B cell (primary cell): ENCODE results near the gene PRKCZ. TPM values are rescaled to one million over a fixed set of nuclear protein-coding genes. Genes with fewer than 3 reads are reported as not detected.

Source experiments
- ATAC-seq: fragments of 200-7000 bp; cut with Tn5 transposase; one replicate; pipeline ENCODE4 v1.10.0; 2021; ENCODE audit warnings: low read depth, mild to moderate bottlenecking, moderate number of reproducible peaks, moderate library complexity
- CTCF ChIA-PET: fragments of 350-600 bp; sonication (Branson Sonifier 250); formaldehyde crosslinking; loops from one replicate; lab custom pipeline; 2021; ENCODE audit warnings: antibody characterized with exemption, inconsistent platforms; lab: Charles Lee
- POLR2A ChIA-PET: fragments of 350-600 bp; sonication (Branson Sonifier 250); formaldehyde crosslinking; loops from one replicate; lab custom pipeline; 2021; ENCODE audit warnings: antibody characterized with exemption; lab: Charles Lee
- DNase-seq: peaks from one replicate; pipeline ENCODE4 v3.0.0; 2013
- H2AFZ ChIP-seq: 2 replicates; pipeline ENCODE4 v1.6.1; 2012; ENCODE audit warnings: mild to moderate bottlenecking, low read depth, low read length; ENCODE audit not compliant: insufficient read depth, poor library complexity, severe bottlenecking
- H3K27ac ChIP-seq, 2 donors: 1 replicate in 1 of 2; 2 replicates in 1 of 2; pipeline ENCODE4 v1.5.1; 2012 to 2013; ENCODE audit warnings: low read length in 2 of 2, mild to moderate bottlenecking in 2 of 2, moderate library complexity in 1 of 2
- H3K27me3 ChIP-seq, 4 experiments: fragments of 200-600 bp in 1 of 4; sonication (generic) in 1 of 4; replicated peaks in 1 of 4; 1 replicate in 2 of 4; 2 replicates in 2 of 4; pipeline versions ENCODE4 v1.6.1 to v1.7.0; 2013 to 2016; ENCODE audit warnings: low read length in 3 of 4, mild to moderate bottlenecking in 2 of 4, mixed read lengths in 1 of 4, moderate library complexity in 1 of 4; ENCODE audit not compliant: insufficient read depth in 4 of 4, control insufficient read depth in 3 of 4; ENCODE audit errors: control extremely low read depth in 1 of 4
- H3K36me3 ChIP-seq, 2 experiments: replicated peaks in 1 of 2; 1 replicate in 1 of 2; 2 replicates in 1 of 2; pipeline versions ENCODE4 v1.6.1 to v1.7.1; 2013; ENCODE audit warnings: low read length in 1 of 2; ENCODE audit not compliant: insufficient read depth in 2 of 2, control insufficient read depth in 1 of 2; ENCODE audit errors: control extremely low read depth in 1 of 2, extremely low read depth in 1 of 2
- H3K4me1 ChIP-seq, 2 donors: fragments of 200-600 bp in 1 of 2; sonication (generic) in 1 of 2; 1 replicate in 1 of 2; 2 replicates in 1 of 2; pipeline versions ENCODE4 v1.5.1 to v1.6.1; 2013 to 2017; ENCODE audit warnings: low read length in 2 of 2; ENCODE audit not compliant: control insufficient read depth in 2 of 2, insufficient read depth in 2 of 2
- H3K4me2 ChIP-seq: replicated peaks from 2 replicates; pipeline ENCODE3; 2012; ENCODE audit warnings: mild to moderate bottlenecking, low read depth, low read length; ENCODE audit not compliant: poor library complexity, severe bottlenecking
- H3K4me3 ChIP-seq, 5 experiments: fragments of 200-600 bp in 1 of 5; sonication (generic) in 1 of 5; 1 replicate in 3 of 5; 2 replicates in 2 of 5; pipeline versions ENCODE4 v1.5.1 to v1.7.0; 2011 to 2016; ENCODE audit warnings: low read length in 4 of 5, mild to moderate bottlenecking in 4 of 5, low read depth in 2 of 5, control low read depth in 1 of 5, moderate library complexity in 1 of 5; ENCODE audit not compliant: insufficient read depth in 1 of 5; ENCODE audit errors: control extremely low read depth in 1 of 5, extremely low read depth in 1 of 5
- H3K79me2 ChIP-seq: fragments of 200-600 bp; sonication (generic); one replicate; pipeline ENCODE4 v1.6.0; 2016; ENCODE audit warnings: low read length; ENCODE audit not compliant: control insufficient read depth, insufficient read depth
- H3K9ac ChIP-seq: fragments of 200-600 bp; sonication (generic); 2 replicates; pipeline ENCODE4 v1.6.1; 2017; ENCODE audit warnings: mild to moderate bottlenecking, low read length, moderate library complexity
- H3K9me3 ChIP-seq, 3 donors: one replicate each; pipeline versions ENCODE4 v1.6.1 to v1.7.1; 2013; ENCODE audit warnings: low read length in 2 of 3; ENCODE audit not compliant: control insufficient read depth in 2 of 3, insufficient read depth in 1 of 3; ENCODE audit errors: control extremely low read depth in 1 of 3
- H4K20me1 ChIP-seq: 2 replicates; pipeline ENCODE4 v1.6.0; 2012; ENCODE audit warnings: mild to moderate bottlenecking, low read length; ENCODE audit not compliant: insufficient read depth, control insufficient read depth, poor library complexity, severe bottlenecking
- H3K27ac Mint-ChIP-seq: one replicate; pipeline ENCODE4 v1.8.0; 2021; ENCODE audit warnings: mixed read lengths
- H3K27me3 Mint-ChIP-seq: one replicate; pipeline ENCODE4 v1.8.0; 2021; ENCODE audit warnings: mixed read lengths
- H3K4me1 Mint-ChIP-seq: one replicate; pipeline ENCODE4 v1.8.0; 2021; ENCODE audit warnings: mixed read lengths
- H3K4me3 Mint-ChIP-seq: one replicate; pipeline ENCODE4 v1.8.0; 2021; ENCODE audit warnings: mixed read lengths
- H3K9me3 Mint-ChIP-seq: one replicate; pipeline ENCODE4 v1.8.0; 2022; ENCODE audit warnings: mixed read lengths; ENCODE audit not compliant: insufficient read depth
- CTCF ChIP-seq: fragments of 200-600 bp; IDR thresholded peaks from one replicate; pipeline ENCODE4 v1.8.0; 2022; ENCODE audit warnings: antibody characterized with exemption, mild to moderate bottlenecking
- EZH2 ChIP-seq: IDR thresholded peaks from 2 replicates; pipeline ENCODE4 v1.6.1; 2012; ENCODE audit warnings: borderline replicate concordance, low read depth, mild to moderate bottlenecking, moderate library complexity, low read length; ENCODE audit not compliant: insufficient read depth, poor library complexity, severe bottlenecking
- WGBS: methylation state at CpG from one replicate; pipeline ENCODE4 v1.1.5; 2013; ENCODE audit warnings: missing lambda C conversion rate; ENCODE audit not compliant: insufficient coverage; 5-methylcytosine and 5-hydroxymethylcytosine counted together
- intact Hi-C: fragments of 100-400 bp; cut with micrococcal nuclease; formaldehyde crosslinking; loops from one replicate; pipeline ENCODE4 v1.10.0; 2022
- polyA plus RNA-seq: library from polyadenylated mRNA; depleted of rRNA; stranded (reverse); fragments of >200 nt; gene quantifications from 2 replicates; pipeline ENCODE4 v1.2.3, GENCODE V29; 2012
- total RNA-seq, 2 donors: library from RNA; stranded (reverse); fragments of 120-200 nt in 1 of 2; gene quantifications; 1 replicate in 1 of 2; 2 replicates in 1 of 2; pipeline versions ENCODE4 v1.2.3 to v1.2.4, GENCODE V29; 2013 to 2022

The PRKCZ gene
- total and polyA plus RNA-seq, 2 donors (not counting 1 experiment from before 2014, with no cell fraction given): 17.9 to 53.2 TPM

- Histone ChIP-seq H3K27ac (no peak overlapping the region), H3K9me3 (peaks cover 0 to 2% (median 0%) of the 10 kb centered on the region in 3 donors), H3K4me1 (peaks cover 0 to 9% of the 10 kb centered on the region in 2 donors), H3K4me2 (no peak overlapping the region), H3K36me3 (peaks cover 0 to 7% of the 10 kb centered on the region in 2 experiments), H3K9ac (no peak overlapping the region), H2AFZ (no peak overlapping the region), H3K27me3 (no peaks in the 10 kb centered on the region), H3K4me3 (no peak overlapping the region), H4K20me1 (no peaks in the 10 kb centered on the region), H3K79me2 (peaks cover 11% of the 10 kb centered on the region)
- no peaks in the 10 kb centered on the region for H3K9me3 Mint-ChIP-seq
- no peak overlapping the region for H3K27ac Mint-ChIP-seq
- WGBS: 96% methylated on average over 33 of the region's 33 CpGs
- ChIA-PET POLR2A (no interaction called here), CTCF (no interaction called here)
- intact Hi-C loops: no loop called here
- TF ChIP-seq CTCF (no peak), EZH2 (no peak)
- no peaks in the 10 kb centered on the region for H3K27me3 Mint-ChIP-seq
- H3K4me1 Mint-ChIP-seq: peaks cover 7% of the 10 kb centered on the region
- no peak for ATAC-seq
- DNase-seq: no peak
- no peak overlapping the region for H3K4me3 Mint-ChIP-seq
Measured at GRCh38 chr1:2184934-2185333, 134.7 kb downstream of the PRKCZ start.

- Mint-ChIP-seq H3K27ac (no peak overlapping the region), H3K4me1 (peaks cover 7% of the 10 kb centered on the region), H3K27me3 (no peaks in the 10 kb centered on the region), H3K4me3 (no peak overlapping the region), H3K9me3 (no peaks in the 10 kb centered on the region)
- 95% methylated on average over 32 of the region's 38 CpGs for WGBS
- Histone ChIP-seq H3K36me3 (peaks cover 0 to 7% of the 10 kb centered on the region in 2 experiments), H4K20me1 (peaks cover 6% of the 10 kb centered on the region), H3K27ac (no peak overlapping the region), H3K4me3 (no peak overlapping the region), H3K4me1 (peaks cover 0 to 16% of the 10 kb centered on the region in 2 donors), H3K9ac (no peak overlapping the region), H3K9me3 (peaks cover 0 to 2% (median 0%) of the 10 kb centered on the region in 3 donors), H3K4me2 (no peak overlapping the region), H3K79me2 (peaks cover 16% of the 10 kb centered on the region), H2AFZ (no peak overlapping the region), H3K27me3 (no peaks in the 10 kb centered on the region)
- DNase-seq (no peak), ATAC-seq (no peak)
- intact Hi-C loops: no loop called here
- CTCF ChIA-PET: no interaction called here
- no peak for TF ChIP-seq CTCF
- no peak for TF ChIP-seq EZH2
- POLR2A ChIA-PET: interaction anchor here (0.6 kb wide), 1 partner anchor 88 kb away, joined by 7 read pairs; no protein-coding TSS in a partner anchor
Measured at GRCh38 chr1:2185880-2186855, 136.0 kb downstream of the PRKCZ start.
